Daoy (cell line): ENCODE results near the gene DDX42. TPM values are rescaled to one million over a fixed set of nuclear protein-coding genes. Genes with fewer than 3 reads are reported as not detected.

Experiments
- total RNA-seq: library from RNA; depleted of rRNA; stranded (reverse); fragments of >200 nt; shearing (Covaris generic); gene quantifications from 2 replicates; pipeline ENCODE4 v1.2.3, GENCODE V29; 2014; rRNA removed

DDX42 gene
- total RNA-seq, 1 experiment from 2014 or later, result 48.5 TPM

Other genes starting within 250 kb of the DDX42 start
- gene DCAF7, start 223.7 kb upstream of the DDX42 start, total RNA-seq, result 29.9 and 36.7 TPM in 2 replicates
- 22.9 and 23.8 TPM in 2 replicates for gene TACO1, start 173.3 kb upstream of the DDX42 start, total RNA-seq
- gene MAP3K3, start 151.8 kb upstream of the DDX42 start, total RNA-seq, result 16.8 and 19.7 TPM in 2 replicates
- gene LIMD2, start 74.0 kb upstream of the DDX42 start, total RNA-seq, result 32.3 and 41.7 TPM in 2 replicates
- 10.9 and 18.7 TPM in 2 replicates for gene STRADA, start 32.4 kb upstream of the DDX42 start, total RNA-seq
- 94.1 and 117 TPM in 2 replicates for gene CCDC47, start 573 bp upstream of the DDX42 start, total RNA-seq
- 75.3 and 98.5 TPM in 2 replicates for gene PSMC5, start 53.3 kb downstream of the DDX42 start, total RNA-seq
- gene FTSJ3, start 53.5 kb downstream of the DDX42 start, total RNA-seq, result 91.3 and 116 TPM in 2 replicates
- gene SMARCD2, start 68.5 kb downstream of the DDX42 start, total RNA-seq, result 69.4 and 73.5 TPM in 2 replicates
- not detected in 2 replicates for gene CSH2, start 99.5 kb downstream of the DDX42 start, total RNA-seq
- gene GH2, start 107.8 kb downstream of the DDX42 start, total RNA-seq, result not detected in 2 replicates
- gene CSH1, start 122.4 kb downstream of the DDX42 start, total RNA-seq, result not detected in 2 replicates
- not detected in 2 replicates for gene CSHL1, start 137.1 kb downstream of the DDX42 start, total RNA-seq
- gene GH1, start 144.7 kb downstream of the DDX42 start, total RNA-seq, result not detected in 2 replicates
- 2.6 TPM in 1 of 2 replicates, not detected in the other for gene CD79B, start 158.2 kb downstream of the DDX42 start, total RNA-seq
- gene SCN4A, start 198.7 kb downstream of the DDX42 start, total RNA-seq, result 0.06 TPM in 1 of 2 replicates, not detected in the other
- 0.17 and 1.1 TPM in 2 replicates for gene PRR29, start 224.2 kb downstream of the DDX42 start, total RNA-seq
- gene ICAM2, start 246.5 kb downstream of the DDX42 start, total RNA-seq, result 5.0 and 7.7 TPM in 2 replicates